T-helper 1 cell treated with Interleukin-12 subunit alpha and Interleukin-12 subunit beta and Interleukin-4 antibody, amounts not matched to agents 30 ng/mL and 1 ng/mL, for 36 hours (primary cell): ENCODE results near the gene DHRS1. TPM values are rescaled to one million over a fixed set of nuclear protein-coding genes. Genes with fewer than 3 reads are reported as not detected.

Experiments used
- intact Hi-C: fragments of 100-400 bp; cut with micrococcal nuclease; formaldehyde crosslinking; loops from one replicate; pipeline ENCODE4 v1.15.1; 2024
- total RNA-seq: library from RNA; stranded (reverse); gene quantifications from 2 replicates; pipeline ENCODE4 v1.2.3, GENCODE V29; 2022

DHRS1 gene
- total RNA-seq, 1 donor from 2014 or later, result 23.3 TPM

GRCh38 chr14:24310646-24311604, 11.3 kb upstream of the DHRS1 start, which contains the start of gene LTB4R:
LTB4R (plus strand) TSS chr14:24311502; CDS start chr14:24315652, 4,150 bp downstream.
- intact Hi-C loops, result loop anchor here (5.0 kb wide), 1 partner anchor 194 kb away; no protein-coding TSS in a partner anchor

GRCh38 chr14:24310265-24310645, 10.7 kb upstream of the DHRS1 start:
- intact Hi-C loops, result loop anchor here (5.0 kb wide), 1 partner anchor 193 kb away; no protein-coding TSS in a partner anchor

- intact Hi-C loops, result loop anchor here (5.0 kb wide), 1 partner anchor 192 kb away; no protein-coding TSS in a partner anchor
These were observed 10.1 kb upstream of the DHRS1 start, which contains the start of gene LTB4R2 for GRCh38 chr14:24309538-24310264. LTB4R2 (plus strand) TSS chr14:24310140; CDS start chr14:24310665, 525 bp downstream.

GRCh38 chr14:24308342-24309124, 9.0 kb upstream of the DHRS1 start:
- intact Hi-C loops, result loop anchor here (1.0 kb wide), 6 partner anchors 9 to 128 kb away; partner anchors contain the start of genes DHRS1, NOP9, RABGGTA and TINF2

GRCh38 chr14:24307575-24308341, 8.2 kb upstream of the DHRS1 start, which contains the start of gene CIDEB:
CIDEB (minus strand) TSS chr14:24307977; CDS start chr14:24307858, 119 bp downstream.
- intact Hi-C loops, result loop anchor here (1.0 kb wide), 6 partner anchors 8 to 129 kb away; partner anchors contain the start of genes DHRS1, NOP9, RABGGTA and TINF2

- intact Hi-C loops, result no loop called here
These were observed 7.6 kb upstream of the DHRS1 start for GRCh38 chr14:24307156-24307574.

GRCh38 chr14:24304019-24304387, 4.4 kb upstream of the DHRS1 start:
- intact Hi-C loops, result no loop called here

- intact Hi-C loops, result no loop called here
These were observed 873 bp upstream of the DHRS1 start for GRCh38 chr14:24300326-24300980.

- intact Hi-C loops, result loop anchor here (1.0 to 5.0 kb wide), 11 partner anchors 9 to 207 kb away; partner anchors contain the start of genes CHMP4A, GMPR2, IPO4 and NEDD8
These were observed 707 bp downstream of the DHRS1 start for GRCh38 chr14:24298892-24299254.

GRCh38 chr14:24297190-24297964, 2.2 kb downstream of the DHRS1 start:
- intact Hi-C loops, result loop anchor here (1.0 to 5.0 kb wide), 5 partner anchors 18 to 283 kb away; partner anchors contain the start of genes PCK2 and RABGGTA

- intact Hi-C loops, result loop anchor here (1.0 to 5.0 kb wide), 7 partner anchors 17 to 282 kb away; partner anchors contain the start of genes IRF9, MDP1, PCK2 and RABGGTA
These were observed 3.0 kb downstream of the DHRS1 start for GRCh38 chr14:24296341-24297157.

- intact Hi-C loops, result no loop called here
These were observed 6.1 kb downstream of the DHRS1 start for GRCh38 chr14:24293525-24293924.

- intact Hi-C loops, result no loop called here
These were observed 7.3 kb downstream of the DHRS1 start for GRCh38 chr14:24292118-24292807.

GRCh38 chr14:24291446-24292117, 8.0 kb downstream of the DHRS1 start:
- intact Hi-C loops, result no loop called here

- intact Hi-C loops, result no loop called here
These were observed 8.8 kb downstream of the DHRS1 start for GRCh38 chr14:24290746-24291145.

GRCh38 chr14:24289649-24290280, 9.8 kb downstream of the DHRS1 start:
- intact Hi-C loops, result loop anchor here (2.0 kb wide), 1 partner anchor 19 kb away; the partner anchor contains the start of gene RABGGTA
